DMS114 treated with DMSO at 0.1 percent for 48 hours (cell line): ENCODE data around the gene SPIN3.
"Not testable (repeated sequence)": the region's sequence is repeated elsewhere in the genome, so short reads cannot be mapped to it uniquely, and the experiment has no call there.

Source experiments
- DNase-seq: peaks from one replicate; lab custom pipeline; 2025; ENCODE audit not compliant: unreplicated experiment; lab: John Stamatoyannopoulos, UW

The SPIN3 gene

DNA sequence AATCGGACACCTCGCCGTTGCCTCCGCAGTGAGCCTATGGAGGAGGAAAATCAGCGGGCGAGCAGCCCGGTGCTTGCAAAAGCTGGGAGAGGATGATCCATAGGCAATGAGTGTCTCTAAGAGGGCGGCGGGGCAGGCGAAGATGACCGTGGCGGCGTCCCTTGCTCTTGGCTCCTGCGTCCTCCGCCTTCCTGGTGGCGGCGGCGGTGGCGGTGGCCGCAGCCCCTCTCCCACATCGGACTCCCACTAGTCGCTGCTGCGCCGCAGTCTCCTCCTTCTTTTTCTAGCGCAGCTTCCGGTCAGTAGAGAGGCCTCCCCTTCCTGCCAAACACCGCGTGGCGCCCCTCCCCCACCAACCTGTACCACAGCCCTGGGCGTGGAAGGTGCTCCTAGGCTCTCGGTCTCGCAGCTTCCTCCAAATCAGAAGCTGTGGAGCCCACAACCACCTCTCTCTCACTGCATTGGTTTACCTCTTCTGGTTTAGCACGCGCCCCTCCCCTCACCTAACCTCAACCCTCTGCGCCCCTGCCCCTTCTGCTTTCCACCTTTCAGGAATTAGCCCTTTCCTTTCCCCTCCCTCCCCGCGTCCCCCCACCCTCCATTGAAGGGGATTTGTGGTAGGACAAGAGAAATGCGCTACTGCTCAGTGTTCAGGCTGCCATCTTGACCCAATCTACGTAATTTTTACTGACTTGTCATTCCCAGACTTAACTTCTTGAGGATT lies at the start of gene SPIN3:
Gene SPIN3 (minus strand): TSS at position 271 of the 724 bp plus-strand sequence. CDS start 594 bp downstream, outside the sequence.
- peak; percentile 74 for DNase-seq

DNA sequence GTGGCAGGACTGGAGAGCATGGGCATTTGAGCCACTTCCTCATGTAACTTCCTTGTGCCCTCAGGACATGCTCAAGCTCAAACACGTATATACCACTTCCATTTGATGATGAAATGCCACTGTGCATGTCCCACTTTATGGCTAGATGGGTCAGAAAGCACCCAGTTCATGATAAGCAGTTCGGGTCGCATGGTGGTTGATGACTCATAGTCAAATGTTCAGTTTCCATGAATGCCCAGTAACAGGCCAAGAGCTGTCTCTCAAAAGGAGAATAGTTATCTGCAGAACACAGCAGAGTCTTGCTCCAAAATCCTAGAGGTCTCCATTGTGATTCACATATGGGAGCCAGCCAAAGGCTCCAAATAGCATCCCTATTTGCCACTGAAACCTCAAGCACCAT lies 48.9 kb upstream of the SPIN3 start:
- no peak for DNase-seq

DNA sequence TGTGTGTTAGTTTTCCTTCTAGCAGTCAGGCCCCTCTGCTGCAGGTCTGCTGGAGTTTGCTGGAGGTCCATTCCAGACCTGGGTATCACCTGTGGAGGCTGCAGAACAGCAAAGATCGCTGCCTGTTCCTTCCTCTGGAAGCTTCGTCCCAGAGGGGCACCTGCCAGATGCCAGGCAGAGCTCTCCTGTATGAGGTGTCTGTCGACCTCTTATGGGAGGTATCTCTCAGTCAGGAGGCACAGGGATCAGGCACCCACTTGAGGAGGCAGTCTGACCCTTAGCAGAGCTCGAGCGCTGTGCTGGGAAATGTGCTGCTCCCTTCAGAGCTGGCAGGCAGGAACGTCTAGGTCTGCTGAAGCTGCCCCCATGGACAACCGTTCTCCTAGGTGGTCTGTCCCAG lies 41.9 kb upstream of the SPIN3 start:
- not testable (repeated sequence) for DNase-seq

GRCh38 chrX:56994375-56995270 lies 718 bp downstream of the SPIN3 start:
- no peak for DNase-seq

DNA sequence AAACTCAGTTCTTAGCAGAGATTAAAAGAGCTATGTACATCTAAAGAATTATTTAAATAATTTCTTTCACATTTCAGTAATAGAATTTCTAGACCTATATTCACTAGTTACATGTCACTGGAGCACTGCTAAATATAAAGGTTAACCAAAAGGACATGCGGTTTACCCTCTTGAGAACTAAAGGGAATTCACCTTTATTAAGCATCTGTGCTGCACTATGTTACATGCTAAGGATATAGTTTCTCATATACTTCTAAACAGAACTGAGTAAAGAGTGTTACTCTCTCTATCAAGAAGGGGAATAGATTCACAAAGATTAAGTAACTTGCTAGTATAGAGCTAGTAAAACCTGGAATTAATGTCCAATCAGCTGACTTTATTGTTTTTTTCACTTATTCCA lies 7.6 kb downstream of the SPIN3 start:
- no peak for DNase-seq

GRCh38 chrX:56986138-56986537 lies 9.2 kb downstream of the SPIN3 start:
- DNase-seq = no peak

DNA sequence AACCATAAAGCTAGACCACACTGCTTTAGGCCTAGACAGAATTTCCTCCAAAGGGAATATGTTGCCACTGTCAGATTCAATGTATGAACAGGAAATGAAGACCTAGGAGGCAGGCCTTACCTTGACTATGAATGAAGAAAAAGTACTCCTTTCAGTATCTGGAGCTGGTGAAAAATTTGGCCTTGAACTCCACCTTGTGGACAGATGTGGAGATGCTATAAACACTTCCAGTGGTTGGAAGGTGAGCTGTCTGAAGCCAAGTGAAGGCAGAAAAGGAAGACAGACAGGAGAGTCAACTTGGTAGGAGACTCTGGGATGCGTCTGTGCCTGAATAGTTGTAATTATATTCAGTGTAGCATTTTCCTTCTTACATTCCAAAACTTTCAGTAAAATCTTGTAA lies 17.2 kb downstream of the SPIN3 start:
- DNase-seq = peak; percentile 10

DNA sequence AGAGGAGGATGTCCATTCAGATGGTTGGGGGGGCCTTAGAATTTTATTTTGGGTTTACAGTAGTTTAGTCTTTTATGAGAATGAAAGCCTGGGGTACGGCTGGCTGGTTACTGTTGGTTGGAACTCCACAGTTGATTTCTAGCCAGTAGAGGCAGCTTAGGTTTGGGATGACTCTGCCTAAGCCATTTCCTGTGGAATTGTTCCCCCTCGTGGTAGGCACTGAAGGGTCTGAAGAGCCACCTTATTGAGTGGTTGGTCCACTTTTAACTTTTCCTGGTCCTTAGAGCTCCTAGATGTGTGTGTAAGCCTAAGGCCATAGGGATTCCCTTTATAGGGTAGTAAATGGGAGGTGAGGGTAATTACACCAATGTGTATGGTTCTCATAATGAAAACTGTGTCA lies 19.7 kb downstream of the SPIN3 start:
- no peak for DNase-seq

DNA sequence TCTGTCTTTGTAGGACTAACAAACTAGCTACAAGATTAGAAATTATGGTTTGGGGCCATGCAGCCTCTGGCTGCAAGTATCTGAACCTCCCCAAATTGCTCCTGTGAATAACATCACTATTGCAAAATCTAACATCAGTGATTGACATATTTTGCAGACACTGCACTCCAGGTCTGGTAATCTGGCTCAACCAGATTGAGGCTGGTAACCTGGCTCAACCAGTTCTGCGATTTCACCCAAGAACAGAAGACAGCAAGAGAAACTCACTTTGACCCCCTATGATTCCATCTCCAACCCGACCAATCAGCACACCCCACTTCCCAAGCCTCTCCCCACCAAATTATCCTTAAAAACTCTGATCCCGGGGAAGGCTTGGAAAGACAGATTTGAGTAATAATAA lies 20.9 kb downstream of the SPIN3 start:
- DNase-seq = no peak

GRCh38 chrX:56969559-56969958 lies 25.8 kb downstream of the SPIN3 start:
- no peak for DNase-seq

DNA sequence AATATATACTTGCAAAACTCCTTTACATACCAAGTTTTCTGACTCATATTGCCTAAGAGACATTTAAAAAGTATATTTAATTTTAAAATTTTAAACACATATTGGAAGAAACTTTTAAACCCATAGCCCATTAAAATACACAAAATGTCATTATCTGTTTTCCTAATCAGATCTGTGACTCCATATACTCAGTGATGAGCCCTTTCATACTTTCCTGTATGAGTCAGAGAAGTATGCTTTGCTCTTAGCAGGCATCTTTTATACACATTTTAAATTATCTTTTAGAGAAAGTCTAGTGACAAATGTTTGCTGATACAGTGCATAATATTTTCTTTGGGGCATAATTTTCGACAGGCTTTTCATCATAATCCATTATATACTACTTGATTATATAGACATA lies 26.4 kb downstream of the SPIN3 start:
- DNase-seq = no peak

DNA sequence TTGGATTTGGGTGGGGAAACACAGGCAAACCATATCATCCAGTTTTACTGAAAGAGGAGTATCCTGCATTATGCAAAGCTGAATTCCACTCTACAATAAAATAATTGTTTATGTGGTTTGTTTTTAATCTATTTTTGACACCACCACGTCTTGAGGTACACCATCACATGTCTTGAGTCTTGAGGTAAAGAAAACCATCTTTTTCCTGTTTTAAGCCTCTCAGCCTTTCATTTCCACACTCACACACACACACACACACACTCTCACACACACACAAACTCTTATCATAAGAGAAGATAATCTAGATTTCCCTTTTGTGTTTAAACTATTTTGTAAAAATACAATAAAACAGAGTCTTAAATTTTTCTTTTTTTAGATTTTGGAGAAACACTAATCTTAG lies 32.0 kb downstream of the SPIN3 start:
- DNase-seq = no peak

DNA sequence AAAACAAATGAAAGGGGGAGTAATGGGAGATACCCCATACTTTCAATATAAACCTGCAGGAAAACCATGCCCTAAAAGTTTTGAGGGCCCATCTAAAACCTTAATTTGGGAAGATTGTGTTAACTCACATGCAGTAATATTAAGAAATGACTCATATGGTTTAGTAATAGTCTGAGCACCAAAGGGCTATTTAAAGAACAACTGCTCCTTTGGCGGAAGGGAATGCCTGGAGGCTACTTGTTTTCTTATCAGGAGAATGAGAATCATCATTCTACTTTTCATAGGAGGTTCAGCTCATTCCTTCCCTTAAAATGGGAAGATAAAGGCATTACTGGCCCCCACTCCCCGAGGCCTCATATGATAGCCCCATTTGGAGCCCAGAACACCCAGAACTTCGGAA lies 47.6 kb downstream of the SPIN3 start:
- DNase-seq = no peak

DNA sequence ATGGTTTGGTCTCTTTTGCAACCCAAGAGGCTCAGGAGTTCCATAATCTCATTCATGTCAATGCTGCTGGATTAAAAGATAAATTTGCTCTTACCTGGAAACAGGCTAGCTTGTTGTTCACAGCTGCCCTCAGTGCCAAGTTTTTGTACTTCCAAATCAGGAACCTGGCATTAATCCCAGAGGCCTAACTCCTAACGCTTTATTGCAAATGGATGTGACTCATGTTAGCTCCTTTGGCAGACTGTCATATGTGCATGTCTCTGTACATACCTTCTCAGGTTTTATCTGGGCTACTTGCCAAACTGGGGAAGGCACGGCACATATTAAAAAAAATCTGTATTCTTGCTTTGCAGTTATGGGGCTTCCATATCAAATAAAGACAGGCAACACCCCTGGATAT lies 49.1 kb downstream of the SPIN3 start:
- not testable (repeated sequence) for DNase-seq

- DNase-seq = not testable (repeated sequence)
Measured at GRCh38 chrX:56945226-56945625, 50.1 kb downstream of the SPIN3 start.

GRCh38 chrX:56943264-56943663 lies 52.1 kb downstream of the SPIN3 start:
- DNase-seq = no peak
